Spleen (tissue), 11 donors: ENCODE measurements around the gene SNAPIN. TPM values are rescaled to one million over a fixed set of nuclear protein-coding genes. Genes with fewer than 3 reads are reported as not detected.

Source experiments
- DNase-seq: peaks from one replicate; pipeline ENCODE4 v3.0.0-alpha.2; 2020
- H3K27ac ChIP-seq, 8 donors: fragments of 200-600 bp; sonication (generic) in 7 of 8; 1 replicate in 4 of 8; 2 replicates in 4 of 8; pipeline versions ENCODE4 v1.5.0 to v1.8.0; 2016 to 2021; ENCODE audit warnings: inconsistent platforms in 4 of 8, mild to moderate bottlenecking in 4 of 8, moderate library complexity in 1 of 8
- H3K27me3 ChIP-seq, 7 donors: fragments of 200-600 bp; sonication (generic) in 6 of 7; replicated peaks in 1 of 7; 1 replicate in 4 of 7; 2 replicates in 3 of 7; pipeline versions ENCODE4 v1.5.0 to v1.8.0; 2016 to 2021; ENCODE audit warnings: inconsistent platforms in 3 of 7, mild to moderate bottlenecking in 1 of 7
- H3K36me3 ChIP-seq, 6 donors: fragments of 200-600 bp; sonication (generic) in 5 of 6; 1 replicate in 4 of 6; 2 replicates in 2 of 6; pipeline versions ENCODE4 v1.5.0 to v1.8.0; 2016 to 2021; ENCODE audit warnings: inconsistent platforms in 2 of 6
- H3K4me1 ChIP-seq, 6 donors: fragments of 200-600 bp; sonication (generic) in 5 of 6; 1 replicate in 3 of 6; 2 replicates in 3 of 6; pipeline versions ENCODE4 v1.5.0 to v1.8.0; 2016 to 2021; ENCODE audit warnings: inconsistent platforms in 3 of 6
- H3K4me3 ChIP-seq, 8 donors: fragments of 200-600 bp; sonication (generic) in 7 of 8; 1 replicate in 4 of 8; 2 replicates in 4 of 8; pipeline versions ENCODE4 v1.5.0 to v1.8.0; 2016 to 2021; ENCODE audit warnings: inconsistent platforms in 4 of 8, mild to moderate bottlenecking in 4 of 8, moderate library complexity in 2 of 8
- H3K9me3 ChIP-seq, 8 donors: fragments of 200-600 bp; sonication (generic) in 7 of 8; 1 replicate in 4 of 8; 2 replicates in 4 of 8; pipeline versions ENCODE4 v1.5.0 to v1.8.0; 2016 to 2021; ENCODE audit warnings: inconsistent platforms in 4 of 8
- CTCF ChIP-seq, 11 experiments: fragments of 200-600 bp in 7 of 11; fragments of 450-650 bp in 4 of 11; sonication (generic) in 4 of 11; IDR thresholded peaks in 8 of 11; conservative IDR thresholded peaks in 3 of 11; 1 replicate in 7 of 11; 2 replicates in 4 of 11; pipeline versions ENCODE4 v1.4.0 to v1.8.0; 2016 to 2021; ENCODE audit warnings: antibody characterized with exemption in 11 of 11, inconsistent platforms in 4 of 11, mild to moderate bottlenecking in 1 of 11
- POLR2A ChIP-seq, 3 donors: fragments of 450-650 bp; IDR thresholded peaks; one replicate each; pipeline ENCODE4 v1.5.1; 2017; ENCODE audit warnings: antibody characterized with exemption in 3 of 3, mild to moderate bottlenecking in 1 of 3
- POLR2AphosphoS5 ChIP-seq, 3 donors: sonication (generic); formaldehyde crosslinking; IDR thresholded peaks; one replicate each; pipeline ENCODE4 v1.5.1; 2017; ENCODE audit warnings: antibody characterized with exemption in 3 of 3
- WGBS, 5 donors: extraction: QIAGEN DNeasy Blood & Tissue Kit in 3 of 5; methylation state at CpG; one replicate each; pipeline versions ENCODE4 v1.1.5 to v1.1.7; 2013 to 2018; 5-methylcytosine and 5-hydroxymethylcytosine counted together
- intact Hi-C: fragments of 100-400 bp; cut with DNase I; formaldehyde crosslinking; loops from one replicate; pipeline ENCODE4 v1.15.0; 2023; ENCODE audit warnings: low total_unique reads
- polyA plus RNA-seq, 3 donors: library from polyadenylated mRNA; stranded (reverse); fragments of 200-250 nt; gene quantifications; one replicate each; pipeline ENCODE4 v1.2.1, GENCODE V29; 2013
- total RNA-seq, 7 donors: library from RNA; depleted of rRNA in 3 of 7; stranded (reverse); fragments of >200 nt in 3 of 7; fragmentation: NEBNext Ultra II Directional in 4 of 7; extraction: Animal tissue kit (Norgen Biotek cat#: 25700) in 4 of 7; gene quantifications; one replicate each; pipeline versions ENCODE4 v1.1.0 to v1.2.1, GENCODE V29; 2016 to 2021
- donor health status: healthy with polysubstance abuse.
- donor health status: DM: no; HTN: no; CAD: no; lungs with moderate emphysema.
- donor health status: DM: no; HTN: no; CAD: no.
- donor health status: Bipolar disorder and iron deficiency.
- donor health status: healthy.
- donor health status: DM: no; HTN: no; CAD: no.
- donor health status: DM: yes; HTN: yes; CAD: no.

The SNAPIN gene
- total and polyA plus RNA-seq, 10 donors, result 26.3 to 60.7 (median 38.3) TPM

- Histone ChIP-seq H3K9me3 (no peaks in the 10 kb centered on the region), H3K4me1 (peaks cover 9 to 24% (median 16%) of the 10 kb centered on the region in 6 donors), H3K4me3 (no peak overlapping the region), H3K27ac (peak overlapping the region; percentile 80 to 88 (median 85)), H3K27me3 (no peaks in the 10 kb centered on the region), H3K36me3 (no peaks in the 10 kb centered on the region)
- no peak for DNase-seq
- no peak for TF ChIP-seq POLR2A (IDR thresholded peaks at IDR 0.05)
- TF ChIP-seq POLR2AphosphoS5 (IDR thresholded peaks at IDR 0.05), result no peak
- no peak for TF ChIP-seq CTCF (IDR thresholded peaks at IDR 0.05 in 8 of 11, conservative IDR thresholded peaks at IDR 0.05 in 3 of 11)
- intact Hi-C loops, result no loop called here
- 83 to 94% (median 92%) methylated on average over 6 of the region's 6 CpGs for WGBS, 5 donors
Observed at GRCh38 chr1:153698923-153699714, 40.6 kb downstream of the SNAPIN start.

GRCh38 chr1:153699768-153700167 lies 41.3 kb downstream of the SNAPIN start:
- H3K9me3 ChIP-seq, result no peaks in the 10 kb centered on the region
- H3K27me3 ChIP-seq, result no peaks in the 10 kb centered on the region
- intact Hi-C loops, result no loop called here
- H3K4me3 ChIP-seq, result no peak overlapping the region
- H3K4me1 ChIP-seq, result peaks cover 9 to 24% (median 16%) of the 10 kb centered on the region in 6 donors
- H3K27ac ChIP-seq, result no peak overlapping the region
- no peak for TF ChIP-seq CTCF (IDR thresholded peaks at IDR 0.05 in 8 of 11, conservative IDR thresholded peaks at IDR 0.05 in 3 of 11)
- no peak for TF ChIP-seq POLR2AphosphoS5 (IDR thresholded peaks at IDR 0.05)
- no peak for TF ChIP-seq POLR2A (IDR thresholded peaks at IDR 0.05)
- no peaks in the 10 kb centered on the region for H3K36me3 ChIP-seq
- DNase-seq, result no peak
- WGBS, 5 donors, result 86 to 94% (median 92%) methylated on average over 6 of the region's 6 CpGs

GRCh38 chr1:153705484-153705883 lies 47.0 kb downstream of the SNAPIN start:
- no peaks in the 10 kb centered on the region for H3K27me3 ChIP-seq
- H3K36me3 ChIP-seq, result no peaks in the 10 kb centered on the region
- no peaks in the 10 kb centered on the region for H3K4me1 ChIP-seq
- TF ChIP-seq POLR2A (IDR thresholded peaks at IDR 0.05) (no peak), CTCF (IDR thresholded peaks at IDR 0.05 in 8 of 11, conservative IDR thresholded peaks at IDR 0.05 in 3 of 11) (no peak), POLR2AphosphoS5 (IDR thresholded peaks at IDR 0.05) (no peak)
- no peak for DNase-seq
- intact Hi-C loops, result no loop called here
- no peak overlapping the region for H3K27ac ChIP-seq
- WGBS, 5 donors, result 92 to 96% (median 94%) methylated on average over 9 of the region's 9 CpGs
- no peak overlapping the region for H3K4me3 ChIP-seq
- no peaks in the 10 kb centered on the region for H3K9me3 ChIP-seq

GRCh38 chr1:153711026-153711425 lies 52.5 kb downstream of the SNAPIN start:
- no peaks in the 10 kb centered on the region for H3K9me3 ChIP-seq
- no peaks in the 10 kb centered on the region for H3K27me3 ChIP-seq
- H3K4me1 ChIP-seq, result no peaks in the 10 kb centered on the region
- no peak overlapping the region for H3K4me3 ChIP-seq
- intact Hi-C loops, result no loop called here
- H3K36me3 ChIP-seq, result no peaks in the 10 kb centered on the region
- DNase-seq, result no peak
- 65 to 79% (median 75%) methylated on average over 7 of the region's 7 CpGs for WGBS, 5 donors
- TF ChIP-seq POLR2AphosphoS5 (IDR thresholded peaks at IDR 0.05), result no peak
- no peak for TF ChIP-seq CTCF (IDR thresholded peaks at IDR 0.05 in 8 of 11, conservative IDR thresholded peaks at IDR 0.05 in 3 of 11)
- H3K27ac ChIP-seq, result no peak overlapping the region
